Glutamatergic neuron (in vitro differentiated cells): ENCODE data around the gene C1QTNF9B. TPM values are rescaled to one million over a fixed set of nuclear protein-coding genes. Genes with fewer than 3 reads are reported as not detected.
A peak's percentile ranks its signal among the peaks of the same experiment; 100 is the strongest.

Source experiments
- DNase-seq: peaks from one replicate; pipeline ENCODE4 v3.0.0; 2022
- H3K27ac Mint-ChIP-seq: one replicate; pipeline ENCODE4 v1.8.0; 2020; ENCODE audit warnings: mild to moderate bottlenecking, mixed read lengths, inconsistent platforms; ENCODE audit not compliant: unreplicated experiment
- H3K27me3 Mint-ChIP-seq: one replicate; pipeline ENCODE4 v1.8.0; 2020; ENCODE audit warnings: mild to moderate bottlenecking, moderate library complexity, mixed read lengths, inconsistent platforms; ENCODE audit not compliant: unreplicated experiment
- H3K36me3 Mint-ChIP-seq: one replicate; pipeline ENCODE4 v1.8.0; 2020; ENCODE audit warnings: mild to moderate bottlenecking, mixed read lengths, inconsistent platforms; ENCODE audit not compliant: unreplicated experiment
- H3K4me1 Mint-ChIP-seq: one replicate; pipeline ENCODE4 v1.8.0; 2020; ENCODE audit warnings: mild to moderate bottlenecking, low read depth, mixed read lengths, inconsistent platforms; ENCODE audit not compliant: unreplicated experiment
- H3K4me3 Mint-ChIP-seq: one replicate; pipeline ENCODE4 v1.8.0; 2020; ENCODE audit warnings: mild to moderate bottlenecking, mixed read lengths, inconsistent platforms; ENCODE audit not compliant: unreplicated experiment
- H3K9me3 Mint-ChIP-seq: one replicate; pipeline ENCODE4 v1.8.0; 2020; ENCODE audit warnings: mild to moderate bottlenecking, moderate library complexity, mixed read lengths, inconsistent platforms; ENCODE audit not compliant: unreplicated experiment
- CTCF ChIP-seq: fragments of 200-600 bp; sonication (generic); IDR thresholded peaks from one replicate; pipeline ENCODE4 v1.5.0; 2021; ENCODE audit not compliant: partially characterized antibody, unreplicated experiment
- total RNA-seq: library from RNA; stranded (reverse); fragmentation: NEBNext Ultra II Directional; extraction: Animal tissue kit (Norgen Biotek cat#: 25700); gene quantifications from one replicate; pipeline ENCODE4 v1.2.1, GENCODE V29; 2021; ENCODE audit not compliant: unreplicated experiment

C1QTNF9B gene
- total RNA-seq, 1 donor from 2014 or later = not detected

- Mint-ChIP-seq H3K4me1 (peaks cover 19% of the 10 kb centered on the region), H3K4me3 (peak overlapping the region; percentile 55), H3K36me3 (no peaks in the 10 kb centered on the region), H3K9me3 (no peaks in the 10 kb centered on the region), H3K27ac (peak overlapping the region; percentile 84), H3K27me3 (no peaks in the 10 kb centered on the region)
- peak; percentile 20 for DNase-seq
- no peak for TF ChIP-seq CTCF
Measured at GRCh38 chr13:23856008-23856750, 41.1 kb downstream of the C1QTNF9B start.

GRCh38 chr13:23855360-23855759, 41.9 kb downstream of the C1QTNF9B start:
- no peak for DNase-seq
- TF ChIP-seq CTCF = no peak
- Mint-ChIP-seq H3K4me3 (no peak overlapping the region), H3K27me3 (no peaks in the 10 kb centered on the region), H3K4me1 (peaks cover 19% of the 10 kb centered on the region), H3K36me3 (no peaks in the 10 kb centered on the region), H3K27ac (peak overlapping the region; percentile 75), H3K9me3 (no peaks in the 10 kb centered on the region)

- Mint-ChIP-seq H3K4me1 (peaks cover 24% of the 10 kb centered on the region), H3K27ac (no peak overlapping the region), H3K4me3 (no peak overlapping the region), H3K36me3 (no peaks in the 10 kb centered on the region), H3K9me3 (no peaks in the 10 kb centered on the region), H3K27me3 (no peaks in the 10 kb centered on the region)
- DNase-seq = no peak
- TF ChIP-seq CTCF = no peak
Measured at GRCh38 chr13:23852351-23852750, 45.0 kb downstream of the C1QTNF9B start.

- no peaks in the 10 kb centered on the region for H3K27me3 Mint-ChIP-seq
- no peak for DNase-seq
- H3K36me3 Mint-ChIP-seq = no peaks in the 10 kb centered on the region
- no peak overlapping the region for H3K27ac Mint-ChIP-seq
- no peaks in the 10 kb centered on the region for H3K9me3 Mint-ChIP-seq
- no peak overlapping the region for H3K4me3 Mint-ChIP-seq
- peaks cover 18% of the 10 kb centered on the region for H3K4me1 Mint-ChIP-seq
- no peak for TF ChIP-seq CTCF
Measured at GRCh38 chr13:23851106-23851505, 46.2 kb downstream of the C1QTNF9B start.

GRCh38 chr13:23850134-23850533, 47.2 kb downstream of the C1QTNF9B start:
- DNase-seq = no peak
- Mint-ChIP-seq H3K27ac (no peak overlapping the region), H3K36me3 (no peaks in the 10 kb centered on the region), H3K4me1 (peaks cover 9% of the 10 kb centered on the region), H3K9me3 (no peaks in the 10 kb centered on the region), H3K27me3 (no peaks in the 10 kb centered on the region), H3K4me3 (no peak overlapping the region)
- no peak for TF ChIP-seq CTCF
